Measurements from ENCODE around the gene RBPJ.
"Not testable (repeated sequence)": the region's sequence is repeated elsewhere in the genome, so short reads cannot be mapped to it uniquely, and the experiment has no call there.

Gene RBPJ

GRCh38 chr4:26302031-26302899 is 18.5 kb upstream of the RBPJ start:
- no peak for DNase-seq

GRCh38 chr4:26303008-26303407 is 17.8 kb upstream of the RBPJ start:
- no peak for DNase-seq

- DNase-seq = no peak
Observed at GRCh38 chr4:26307037-26307800, 13.6 kb upstream of the RBPJ start.

- no peak for DNase-seq
Observed at GRCh38 chr4:26308568-26308967, 12.2 kb upstream of the RBPJ start.

- no peak for DNase-seq
Observed at GRCh38 chr4:26310264-26310663, 10.6 kb upstream of the RBPJ start.

- no peak for DNase-seq
Observed at GRCh38 chr4:26311633-26312032, 9.2 kb upstream of the RBPJ start.

- not testable (repeated sequence) for DNase-seq
Observed at GRCh38 chr4:26315316-26315932, 5.4 kb upstream of the RBPJ start.

- DNase-seq = no peak
Observed at GRCh38 chr4:26317766-26318165, 3.0 kb upstream of the RBPJ start.

- DNase-seq = peak; percentile 94
Observed at GRCh38 chr4:26319467-26319948, 1.3 kb upstream of the RBPJ start.

- peak; percentile 65 for DNase-seq
Observed at GRCh38 chr4:26319949-26320537, 771 bp upstream of the RBPJ start.

- peak; percentile 41 for DNase-seq
Observed at GRCh38 chr4:26321373-26322221, 783 bp downstream of the RBPJ start.

GRCh38 chr4:26322346-26322745 is 1.5 kb downstream of the RBPJ start:
- no peak for DNase-seq

- no peak for DNase-seq
Observed at GRCh38 chr4:26323821-26324220, 3.0 kb downstream of the RBPJ start.

GRCh38 chr4:26325191-26325590 is 4.4 kb downstream of the RBPJ start:
- no peak for DNase-seq

GRCh38 chr4:26326791-26327190 is 6.0 kb downstream of the RBPJ start:
- no peak for DNase-seq

GRCh38 chr4:26330186-26330787 is 9.5 kb downstream of the RBPJ start:
- DNase-seq = no peak

GRCh38 chr4:26330946-26331345 is 10.1 kb downstream of the RBPJ start:
- no peak for DNase-seq

- DNase-seq = no peak
Observed at GRCh38 chr4:26331380-26331950, 10.7 kb downstream of the RBPJ start.

GRCh38 chr4:26334366-26334765 is 13.6 kb downstream of the RBPJ start:
- no peak for DNase-seq

- DNase-seq = no peak
Observed at GRCh38 chr4:26337612-26338011, 16.8 kb downstream of the RBPJ start.

GRCh38 chr4:26342328-26343037 is 21.7 kb downstream of the RBPJ start:
- no peak for DNase-seq

Measured in activated CD4-positive, CD25-positive, alpha-beta regulatory T cell treated with anti-CD3 and anti-CD28 coated beads, Interleukin-2, amount 50 U/mL, for 72 hours (primary cell).